IMR-90 (cell line): ENCODE measurements around the gene SHROOM3. TPM values are rescaled to one million over a fixed set of nuclear protein-coding genes. Genes with fewer than 3 reads are reported as not detected.

Experiments
- ATAC-seq: fragments of 200-7000 bp; cut with Tn5 transposase; 2 replicates; pipeline ENCODE4 v1.9.1; 2020; ENCODE audit warnings: low read depth, mild to moderate bottlenecking, moderate library complexity
- BruUV-seq: library from RNA; stranded (reverse); fragments of 400-500 nt; replicated peaks from 2 replicates; lab custom pipeline; 2021; lab: Mats Ljungman, UMichigan
- CTCF ChIA-PET: fragments of 300-600 bp; formaldehyde crosslinking; extraction: SDS; loops from one replicate; lab custom pipeline; 2021; ENCODE audit warnings: antibody characterized with exemption; lab: Yijun Ruan, JAX
- POLR2A ChIA-PET: fragments of 300-600 bp; sonication (Branson Sonifier 250); formaldehyde crosslinking; loops from one replicate; lab custom pipeline; 2022; ENCODE audit warnings: antibody characterized with exemption; ENCODE audit not compliant: unreplicated experiment; lab: Charles Lee
- DNase-seq: peaks from one replicate; pipeline ENCODE4 v3.0.0; 2013
- H2AFZ ChIP-seq: replicated peaks from 2 replicates; pipeline ENCODE3; 2013; ENCODE audit warnings: low read length, mild to moderate bottlenecking; ENCODE audit not compliant: poor library complexity
- H2AK5ac ChIP-seq: 2 replicates; pipeline ENCODE4 v1.6.1; 2013; ENCODE audit warnings: low read depth, low read length, inconsistent platforms
- H2AK9ac ChIP-seq: replicated peaks from 2 replicates; pipeline ENCODE3; 2013; ENCODE audit warnings: mild to moderate bottlenecking, low read depth, low read length, moderate library complexity; ENCODE audit not compliant: poor library complexity
- H2BK120ac ChIP-seq: 2 replicates; pipeline ENCODE4 v1.6.1; 2013; ENCODE audit warnings: low read depth, low read length, inconsistent platforms
- H2BK15ac ChIP-seq: 3 replicates; pipeline ENCODE4 v1.6.1; 2013; ENCODE audit warnings: low read depth, low read length, inconsistent platforms
- H2BK20ac ChIP-seq: 2 replicates; pipeline ENCODE4 v1.6.1; 2013; ENCODE audit warnings: low read depth, mild to moderate bottlenecking, inconsistent platforms, low read length, moderate library complexity
- H2BK5ac ChIP-seq: 2 replicates; pipeline ENCODE4 v1.6.1; 2013; ENCODE audit warnings: mild to moderate bottlenecking, low read depth, low read length, inconsistent platforms; ENCODE audit not compliant: poor library complexity, severe bottlenecking
- H3K14ac ChIP-seq: replicated peaks from 2 replicates; pipeline ENCODE4 v1.6.1; 2013; ENCODE audit warnings: low read depth, low read length, inconsistent platforms
- H3K18ac ChIP-seq: 2 replicates; pipeline ENCODE4 v1.6.1; 2013; ENCODE audit warnings: low read depth, low read length, control low read depth
- H3K23ac ChIP-seq: 2 replicates; pipeline ENCODE4 v1.6.1; 2013; ENCODE audit warnings: low read depth, low read length, inconsistent platforms
- H3K27ac ChIP-seq: 2 replicates; pipeline ENCODE4 v1.5.1; 2013; ENCODE audit warnings: mild to moderate bottlenecking, control low read depth, low read length; ENCODE audit not compliant: insufficient read depth
- H3K27me3 ChIP-seq: 2 replicates; pipeline ENCODE4 v1.6.1; 2013; ENCODE audit warnings: low read length; ENCODE audit not compliant: control insufficient read depth, insufficient read depth
- H3K36me3 ChIP-seq: 2 replicates; pipeline ENCODE4 v1.6.1; 2013; ENCODE audit warnings: low read length, mixed read lengths; ENCODE audit not compliant: control insufficient read depth, insufficient read depth
- H3K4ac ChIP-seq: 2 replicates; pipeline ENCODE4 v1.6.1; 2013; ENCODE audit warnings: low read depth, low read length, inconsistent platforms
- H3K4me1 ChIP-seq: 2 replicates; pipeline ENCODE4 v1.6.1; 2013; ENCODE audit warnings: low read length, mixed read lengths; ENCODE audit not compliant: control insufficient read depth, insufficient read depth
- H3K4me2 ChIP-seq: 2 replicates; pipeline ENCODE4 v1.6.1; 2013; ENCODE audit warnings: low read depth, mild to moderate bottlenecking, control low read depth, low read length, moderate library complexity
- H3K4me3 ChIP-seq: 2 replicates; pipeline ENCODE4 v1.5.1; 2013; ENCODE audit warnings: low read depth, mild to moderate bottlenecking, control low read depth, low read length, moderate library complexity; ENCODE audit not compliant: insufficient read depth
- H3K56ac ChIP-seq: 2 replicates; pipeline ENCODE4 v1.6.1; 2013; ENCODE audit warnings: low read length, inconsistent platforms; ENCODE audit not compliant: insufficient read depth; ENCODE audit errors: extremely low read depth
- H3K79me1 ChIP-seq, 2 experiments: 2 replicates each; pipeline ENCODE4 v1.6.1; 2013; ENCODE audit warnings: low read length in 2 of 2, inconsistent platforms in 1 of 2, low read depth in 1 of 2
- H3K9ac ChIP-seq: 2 replicates; pipeline ENCODE4 v1.6.1; 2013; ENCODE audit warnings: low read depth, low read length, control low read depth
- H3K9me1 ChIP-seq: 2 replicates; pipeline ENCODE4 v1.6.1; 2013; ENCODE audit warnings: low read length, inconsistent platforms; ENCODE audit not compliant: insufficient read depth
- H3K9me3 ChIP-seq: 2 replicates; pipeline ENCODE4 v1.6.1; 2013; ENCODE audit warnings: low read length; ENCODE audit not compliant: control insufficient read depth, insufficient read depth
- H4K20me1 ChIP-seq: 2 replicates; pipeline ENCODE4 v1.6.1; 2013; ENCODE audit warnings: low read length, inconsistent platforms; ENCODE audit not compliant: insufficient read depth
- H4K5ac ChIP-seq: 2 replicates; pipeline ENCODE4 v1.6.1; 2013; ENCODE audit warnings: mild to moderate bottlenecking, low read depth, low read length, control low read depth
- H4K8ac ChIP-seq, 2 experiments: 2 replicates each; pipeline ENCODE4 v1.6.1; 2013; ENCODE audit warnings: low read depth in 2 of 2, low read length in 2 of 2, control low read depth in 1 of 2, inconsistent platforms in 1 of 2
- H4K91ac ChIP-seq: 2 replicates; pipeline ENCODE4 v1.6.1; 2013; ENCODE audit warnings: low read depth, low read length, inconsistent platforms; ENCODE audit not compliant: insufficient read depth
- BHLHE40 ChIP-seq: fragments of 150-350 bp; IDR thresholded peaks from 2 replicates; pipeline ENCODE4 v1.6.1; 2016; ENCODE audit warnings: mild to moderate bottlenecking, low read depth, low read length
- CEBPB ChIP-seq: IDR thresholded peaks from 2 replicates; pipeline ENCODE4 v1.6.1; 2012; ENCODE audit warnings: low read depth, low read length, improper control_type of control experiment
- CHD1 ChIP-seq: IDR thresholded peaks from 2 replicates; pipeline ENCODE4 v1.6.1; 2012; ENCODE audit warnings: low read depth, low read length, improper control_type of control experiment
- ELK1 ChIP-seq: fragments of 150-350 bp; IDR thresholded peaks from 2 replicates; pipeline ENCODE4 v1.6.1; 2016; ENCODE audit warnings: low read depth, mild to moderate bottlenecking, low read length, moderate library complexity, borderline replicate concordance
- FOS ChIP-seq: fragments of 150-350 bp; IDR thresholded peaks from 2 replicates; pipeline ENCODE4 v1.6.1; 2016; ENCODE audit warnings: low read depth, low read length
- MAFK ChIP-seq: IDR thresholded peaks from 2 replicates; pipeline ENCODE4 v1.6.1; 2012; ENCODE audit warnings: low read depth, low read length, improper control_type of control experiment
- WGBS, 2 experiments: methylation state at CpG; one replicate each; pipeline versions ENCODE4 v1.1.5 to v1.1.7; 2013; ENCODE audit warnings: missing lambda C conversion rate in 2 of 2; ENCODE audit not compliant: insufficient read length in 1 of 2; ENCODE audit errors: extremely low coverage in 2 of 2; 5-methylcytosine and 5-hydroxymethylcytosine counted together
- dilution Hi-C: fragments of 300-500 bp; cut with HindIII; formaldehyde crosslinking; loops from one replicate; pipeline ENCODE4 v1.14.3; 2018; ENCODE audit warnings: low sequenced_read_pairs; ENCODE audit not compliant: unreplicated experiment
- in situ Hi-C: fragments of 300-500 bp; cut with MboI; formaldehyde crosslinking; loops from 3 replicates; pipeline ENCODE4 v1.14.3; 2019; ENCODE audit warnings: low sequenced_read_pairs, inconsistent platforms, mixed read lengths
- intact Hi-C: fragments of 100-400 bp; cut with micrococcal nuclease; formaldehyde crosslinking; loops from 2 replicates; pipeline ENCODE4 v1.10.0; 2022
- polyA plus RNA-seq, 3 experiments: library from polyadenylated mRNA; depleted of rRNA; stranded (reverse); fragments of >200 nt; gene quantifications; 2 replicates each; pipeline ENCODE4 v1.2.3, GENCODE V29; 2012; ENCODE audit warnings: low replicate concordance in 1 of 3
- total RNA-seq: library from RNA; depleted of rRNA; stranded (reverse); fragments of >200 nt; gene quantifications from 2 replicates; pipeline ENCODE4 v1.2.3, GENCODE V29; 2012

Gene SHROOM3
- total and polyA plus RNA-seq, 2 of the 4 experiments (the other 2 are of a cell fraction), result 10.8 to 19.5 TPM

- peak overlapping the region; percentile 74 for H3K27ac ChIP-seq
- H2AK9ac ChIP-seq, result no peak overlapping the region
- H2BK5ac ChIP-seq, result peak overlapping the region; percentile 95
- H3K4me1 ChIP-seq, result peaks cover 12% of the 10 kb centered on the region; the same call in 1 of the 2 replicates
- H4K20me1 ChIP-seq, result no peaks in the 10 kb centered on the region
- H3K18ac ChIP-seq, result peak overlapping the region; percentile 87
- POLR2A ChIA-PET, result no interaction called here
- no peaks in the 10 kb centered on the region for H3K36me3 ChIP-seq
- H3K27me3 ChIP-seq, result no peaks in the 10 kb centered on the region
- peak overlapping the region; percentile 83 for H3K4ac ChIP-seq
- CTCF ChIA-PET, result interaction anchor here (0.7 to 0.9 kb wide), 2 partner anchors 9 kb away, joined by 3 to 4 read pairs; no protein-coding TSS in a partner anchor
- peaks cover 0 to 6% of the 10 kb centered on the region in 2 experiments; a peak in 1 of 4 replicates for H3K79me1 ChIP-seq
- H2BK120ac ChIP-seq, result peak overlapping the region; percentile 93
- H3K23ac ChIP-seq, result peak overlapping the region; percentile 75
- peak overlapping the region; percentile 56 for H2AK5ac ChIP-seq
- peak; percentile 76 for ATAC-seq
- H4K91ac ChIP-seq, result peak overlapping the region; percentile 88
- peak overlapping the region; percentile 59 to 90 for H4K8ac ChIP-seq
- peak overlapping the region; percentile 77; the same call in 1 of the 2 replicates for H3K4me2 ChIP-seq
- intact Hi-C loops, result no loop called here
- TF ChIP-seq FOS (0 out of 2 replicates have a peak, but pooled peaks have one; percentile 32), BHLHE40 (peak; percentile 54; the same call in 1 of the 2 replicates), CHD1 (no peak), MAFK (no peak; the same call in 1 of the 2 replicates), CEBPB (peak; percentile 78), ELK1 (no peak)
- BruUV-seq, result no TSS peak
- in situ Hi-C loops, result no loop called here
- H3K9me3 ChIP-seq, result no peaks in the 10 kb centered on the region
- H2AFZ ChIP-seq, result peak overlapping the region; percentile 54
- WGBS, 2 experiments, result 0% methylated on average over 2 of the region's 14 CpGs; no CpG with 5 or more reads in 1 of the 2 experiments
- H4K5ac ChIP-seq, result peak overlapping the region; percentile 79
- H3K4me3 ChIP-seq, result no peak overlapping the region
- H3K9me1 ChIP-seq, result peaks cover 11% of the 10 kb centered on the region
- peak overlapping the region; percentile 87 for H2BK20ac ChIP-seq
- H2BK15ac ChIP-seq, result peak overlapping the region; percentile 82
- peak overlapping the region; percentile 36; the same call in 1 of the 2 replicates for H3K9ac ChIP-seq
- H3K14ac ChIP-seq, result peak overlapping the region; percentile 71
- DNase-seq, result peak; percentile 86
- dilution Hi-C loops, result no loop called here
- H3K56ac ChIP-seq, result peak overlapping the region; percentile 91
Observed at GRCh38 chr4:76546759-76547742, 112.0 kb downstream of the SHROOM3 start.
